Measurements from ENCODE around the gene ZBTB21.
"Not testable (repeated sequence)": the region's sequence is repeated elsewhere in the genome, so short reads cannot be mapped to it uniquely, and the experiment has no call there.

The ZBTB21 gene

GRCh38 chr21:42016364-42016985, 6.3 kb upstream of the ZBTB21 start:
- no peak for DNase-seq

GRCh38 chr21:42013931-42014330, 3.8 kb upstream of the ZBTB21 start:
- no peak for DNase-seq

GRCh38 chr21:42013376-42013775, 3.2 kb upstream of the ZBTB21 start:
- no peak for DNase-seq

GRCh38 chr21:42012763-42013329, 2.7 kb upstream of the ZBTB21 start:
- DNase-seq: no peak

GRCh38 chr21:42012344-42012743, 2.2 kb upstream of the ZBTB21 start:
- DNase-seq: no peak

- DNase-seq: peak; percentile 67
Observed at GRCh38 chr21:42010507-42011495, 641 bp upstream of the ZBTB21 start.

- DNase-seq: peak; percentile 79
Observed at GRCh38 chr21:42009018-42009830, 936 bp downstream of the ZBTB21 start.

GRCh38 chr21:42007356-42007940, 2.7 kb downstream of the ZBTB21 start:
- DNase-seq: no peak

GRCh38 chr21:42006765-42007164, 3.4 kb downstream of the ZBTB21 start:
- DNase-seq: no peak

- DNase-seq: no peak
Observed at GRCh38 chr21:42004406-42005199, 5.6 kb downstream of the ZBTB21 start.

GRCh38 chr21:42003051-42003461, 7.1 kb downstream of the ZBTB21 start:
- DNase-seq: peak; percentile 63

- DNase-seq: peak; percentile 75
Observed at GRCh38 chr21:42002421-42002958, 7.7 kb downstream of the ZBTB21 start.

- no peak for DNase-seq
Observed at GRCh38 chr21:42001781-42002180, 8.4 kb downstream of the ZBTB21 start.

- DNase-seq: no peak
Observed at GRCh38 chr21:42000908-42001307, 9.3 kb downstream of the ZBTB21 start.

- no peak for DNase-seq
Observed at GRCh38 chr21:41997657-41998056, 12.5 kb downstream of the ZBTB21 start.

- no peak for DNase-seq
Observed at GRCh38 chr21:41995577-41995976, 14.6 kb downstream of the ZBTB21 start.

GRCh38 chr21:41994613-41995012, 15.5 kb downstream of the ZBTB21 start:
- DNase-seq: not testable (repeated sequence)

- DNase-seq: no peak
Observed at GRCh38 chr21:41993744-41994143, 16.4 kb downstream of the ZBTB21 start.

- no peak for DNase-seq
Observed at GRCh38 chr21:41992576-41992975, 17.6 kb downstream of the ZBTB21 start.

GRCh38 chr21:41991659-41992058, 18.5 kb downstream of the ZBTB21 start:
- DNase-seq: no peak

- no peak for DNase-seq
Observed at GRCh38 chr21:41989698-41990097, 20.5 kb downstream of the ZBTB21 start.
